ENCODE results near the gene SPOCK1.

GRCh38 chr5:137501846-137502406 lies 2.8 kb upstream of the SPOCK1 start:
- no peak for TF ChIP-seq GATA3 (IDR thresholded peaks at IDR 0.05; ENCODE audit: low read depth, low read length)
- TF ChIP-seq GATA2 (IDR thresholded peaks at IDR 0.05; ENCODE audit: low read depth, low read length) = no peak

Measured in SH-SY5Y (cell line).